Measurements from ENCODE around the gene APH1A. TPM values are rescaled to one million over a fixed set of nuclear protein-coding genes. Genes with fewer than 3 reads are reported as not detected.
"Not testable (repeated sequence)": the region's sequence is repeated elsewhere in the genome, so short reads cannot be mapped to it uniquely, and the experiment has no call there.

Gene APH1A
- total and polyA plus RNA-seq, 4 experiments from 2014 or later, result 45.1 to 120 (median 94.8) TPM

DNA sequence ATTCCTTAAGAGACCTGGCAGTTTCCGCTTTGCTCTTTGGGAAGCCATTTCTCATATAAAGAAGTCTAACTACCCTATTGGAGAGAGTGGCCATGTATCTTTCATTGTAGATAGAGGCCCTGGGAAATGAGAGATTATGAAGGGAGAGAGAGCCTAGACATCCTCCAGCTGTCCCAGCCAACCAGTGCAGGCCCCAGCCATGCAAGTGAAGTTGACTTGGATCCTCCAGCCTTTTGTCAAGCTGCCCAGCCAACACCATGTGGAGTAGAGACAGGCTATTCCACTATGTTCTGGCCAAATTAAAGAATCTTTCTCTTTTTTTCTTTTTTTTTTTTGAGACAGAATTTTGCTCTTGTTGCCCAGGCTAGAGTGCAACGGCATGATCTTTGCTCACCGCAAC lies 25.8 kb downstream of the APH1A start:
- no peak for DNase-seq
- intact Hi-C loops (cut with micrococcal nuclease), result no loop called here

DNA sequence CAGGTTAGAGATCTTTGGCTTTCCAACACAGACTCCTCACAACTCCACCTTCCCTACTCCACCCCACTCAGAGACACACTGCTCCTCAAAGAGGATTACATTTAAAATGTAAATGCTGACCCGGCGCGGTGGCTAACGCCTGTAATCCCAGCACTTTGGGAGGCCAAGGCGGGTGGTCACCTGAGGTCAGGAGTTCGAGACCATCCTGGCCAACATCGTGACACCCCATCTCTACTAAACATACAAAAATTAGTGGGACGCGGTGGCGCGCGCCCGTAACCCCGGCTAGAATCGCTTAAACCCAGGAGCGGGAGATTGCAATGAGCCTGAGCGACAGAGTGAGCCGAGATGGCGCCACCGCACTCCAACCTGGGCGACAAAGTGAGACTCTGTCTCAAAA lies 31.1 kb downstream of the APH1A start:
- Histone ChIP-seq H3K27me3 (ENCODE audit: insufficient read depth, low read length) (no peaks in the 10 kb centered on the region), H3K4me3 (ENCODE audit: low read length in 2 of 2) (no peak overlapping the region), H3K27ac (ENCODE audit: low read depth, low read length) (no peak overlapping the region), H3K9me3 (ENCODE audit: control insufficient read depth in 1 of 2, low read length in 2 of 2) (no peaks in the 10 kb centered on the region), H3K4me1 (ENCODE audit: insufficient read depth, low read length) (peaks cover 19% of the 10 kb centered on the region), H3K36me3 (ENCODE audit: insufficient read depth, low read length) (no peaks in the 10 kb centered on the region)
- Mint-ChIP-seq H3K9me3 (no peaks in the 10 kb centered on the region), H3K27me3 (no peaks in the 10 kb centered on the region), H3K4me3 (peak overlapping the region in 2 of 8 donors; percentile 41 to 49), H3K36me3 (peaks cover 0 to 10% of the 10 kb centered on the region in 2 donors), H3K4me1 (peaks cover 12 to 19% (median 15%) of the 10 kb centered on the region in 4 donors), H3K27ac (no peak overlapping the region)
- no peak for DNase-seq
- POLR2A ChIA-PET (ENCODE audit: partially characterized antibody), result no interaction called here
- intact Hi-C loops (cut with micrococcal nuclease), result loop anchor here (2.0 kb wide), 1 partner anchor 127 kb away; the partner anchor contains the start of gene RPRD2
- CTCF ChIA-PET (ENCODE audit: partially characterized antibody), result no interaction called here

More for the DNA sequence above, 25.8 kb downstream of the APH1A start:
- CTCF ChIA-PET (ENCODE audit: partially characterized antibody), result no interaction called here
- Histone ChIP-seq H3K27ac (ENCODE audit: low read depth, low read length) (no peak overlapping the region), H3K9me3 (ENCODE audit: control insufficient read depth in 1 of 2, low read length in 2 of 2) (no peaks in the 10 kb centered on the region), H3K27me3 (ENCODE audit: insufficient read depth, low read length) (no peaks in the 10 kb centered on the region), H3K36me3 (ENCODE audit: insufficient read depth, low read length) (no peaks in the 10 kb centered on the region), H3K4me3 (ENCODE audit: low read length in 2 of 2) (no peak overlapping the region), H3K4me1 (ENCODE audit: insufficient read depth, low read length) (no peaks in the 10 kb centered on the region)
- Mint-ChIP-seq H3K27ac (no peak overlapping the region), H3K9me3 (no peaks in the 10 kb centered on the region), H3K27me3 (no peaks in the 10 kb centered on the region), H3K36me3 (no peaks in the 10 kb centered on the region), H3K4me3 (no peak overlapping the region), H3K4me1 (no peaks in the 10 kb centered on the region)
- POLR2A ChIA-PET (ENCODE audit: partially characterized antibody), result no interaction called here

DNA sequence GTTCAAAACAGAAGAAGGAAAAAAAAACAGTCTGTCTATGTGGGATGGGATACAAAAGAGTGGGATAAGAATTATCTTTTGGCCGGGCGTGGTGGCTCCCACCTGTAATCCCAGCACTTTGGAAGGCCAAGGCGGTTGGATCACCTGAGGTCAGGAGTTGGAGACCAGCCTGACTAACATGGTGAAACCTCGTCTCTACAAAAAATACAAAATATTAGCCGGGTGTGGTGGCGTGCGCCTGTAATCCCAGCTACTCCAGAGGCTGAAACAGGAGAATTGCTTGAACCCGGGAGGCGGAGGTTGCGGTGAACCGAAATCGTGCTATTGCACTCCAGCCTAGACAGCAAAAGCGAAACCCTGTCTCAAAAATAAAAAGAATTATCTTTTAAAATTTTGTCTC lies 31.6 kb downstream of the APH1A start:
- CTCF ChIA-PET (ENCODE audit: partially characterized antibody), result interaction anchor here (1.0 kb wide), 1 partner anchor 44 kb away, joined by 3 read pairs; no protein-coding TSS in a partner anchor
- not testable (repeated sequence) for H3K27me3 ChIP-seq (ENCODE audit: insufficient read depth, low read length); H3K4me3 ChIP-seq (ENCODE audit: low read length in 2 of 2); H3K9me3 ChIP-seq (ENCODE audit: control insufficient read depth in 1 of 2, low read length in 2 of 2); H3K36me3 Mint-ChIP-seq; H3K27me3 Mint-ChIP-seq; H3K9me3 Mint-ChIP-seq; DNase-seq; H3K36me3 ChIP-seq (ENCODE audit: insufficient read depth, low read length); H3K27ac ChIP-seq (ENCODE audit: low read depth, low read length)
- Mint-ChIP-seq H3K27ac (peak overlapping the region in 1 of 7 donors; percentile 26), H3K4me1 (peaks cover 12 to 19% (median 16%) of the 10 kb centered on the region in 4 donors), H3K4me3 (peak overlapping the region in 2 of 8 donors; percentile 26 to 49)
- peaks cover 22% of the 10 kb centered on the region for H3K4me1 ChIP-seq (ENCODE audit: insufficient read depth, low read length)
- POLR2A ChIA-PET (ENCODE audit: partially characterized antibody), result interaction anchor here (0.7 to 3.9 kb wide), 3 partner anchors 14 to 309 kb away, joined by 3 to 27 read pairs (median 3); partner anchors contain the start of gene APH1A
- intact Hi-C loops (cut with micrococcal nuclease), result loop anchor here (2.0 kb wide), 1 partner anchor 128 kb away; the partner anchor contains the start of gene RPRD2

DNA sequence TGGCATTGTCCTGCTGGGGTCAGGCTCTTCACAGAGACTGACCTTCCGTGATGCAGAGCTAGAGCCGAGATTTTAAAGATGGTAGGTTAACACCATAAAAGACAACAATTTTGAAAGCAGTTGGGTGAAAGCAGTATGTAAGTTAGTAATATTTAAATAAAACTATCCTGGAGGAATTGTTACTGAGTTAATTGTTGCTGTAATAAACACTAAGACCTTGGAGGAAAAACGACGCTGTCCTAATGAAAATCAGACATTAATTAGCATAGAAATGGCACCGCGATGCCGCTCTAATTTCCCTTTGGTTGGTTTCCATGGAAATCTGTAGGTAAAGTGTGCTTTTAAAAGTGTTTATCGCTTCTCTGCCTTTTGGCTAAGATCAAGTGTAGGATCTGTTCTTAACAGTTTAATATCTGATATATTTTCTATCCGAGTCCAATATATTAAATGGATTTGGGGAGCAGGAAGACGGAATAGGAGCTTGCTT lies 32.2 kb downstream of the APH1A start:
- Mint-ChIP-seq H3K36me3 (peaks cover 0 to 10% of the 10 kb centered on the region in 2 donors), H3K9me3 (no peaks in the 10 kb centered on the region), H3K27me3 (no peaks in the 10 kb centered on the region), H3K4me3 (no peak overlapping the region), H3K4me1 (peaks cover 12 to 19% (median 16%) of the 10 kb centered on the region in 4 donors), H3K27ac (peak overlapping the region in 1 of 7 donors; percentile 26)
- ChIA-PET POLR2A (ENCODE audit: partially characterized antibody) (interaction anchor here (0.7 to 3.9 kb wide), 8 partner anchors 13 to 343 kb away, joined by 3 to 27 read pairs (median 6); partner anchors contain the start of genes APH1A, MCL1, PLEKHO1 and RPRD2), CTCF (ENCODE audit: partially characterized antibody) (interaction anchor here (1.0 kb wide), 1 partner anchor 45 kb away, joined by 3 read pairs; no protein-coding TSS in a partner anchor)
- H3K27ac ChIP-seq (ENCODE audit: low read depth, low read length), result peak overlapping the region; percentile 99
- peaks cover 22% of the 10 kb centered on the region for H3K4me1 ChIP-seq (ENCODE audit: insufficient read depth, low read length)
- H3K9me3 ChIP-seq (ENCODE audit: control insufficient read depth in 1 of 2, low read length in 2 of 2), result no peaks in the 10 kb centered on the region
- no peaks in the 10 kb centered on the region for H3K36me3 ChIP-seq (ENCODE audit: insufficient read depth, low read length)
- intact Hi-C loops (cut with micrococcal nuclease), result loop anchor here (1.0 to 2.0 kb wide), 6 partner anchors 19 to 393 kb away; partner anchors contain the start of genes CIART, ENSA and RPRD2
- peak overlapping the region; percentile 52 to 76 for H3K4me3 ChIP-seq (ENCODE audit: low read length in 2 of 2)
- H3K27me3 ChIP-seq (ENCODE audit: insufficient read depth, low read length), result no peaks in the 10 kb centered on the region
- no peak for DNase-seq

DNA sequence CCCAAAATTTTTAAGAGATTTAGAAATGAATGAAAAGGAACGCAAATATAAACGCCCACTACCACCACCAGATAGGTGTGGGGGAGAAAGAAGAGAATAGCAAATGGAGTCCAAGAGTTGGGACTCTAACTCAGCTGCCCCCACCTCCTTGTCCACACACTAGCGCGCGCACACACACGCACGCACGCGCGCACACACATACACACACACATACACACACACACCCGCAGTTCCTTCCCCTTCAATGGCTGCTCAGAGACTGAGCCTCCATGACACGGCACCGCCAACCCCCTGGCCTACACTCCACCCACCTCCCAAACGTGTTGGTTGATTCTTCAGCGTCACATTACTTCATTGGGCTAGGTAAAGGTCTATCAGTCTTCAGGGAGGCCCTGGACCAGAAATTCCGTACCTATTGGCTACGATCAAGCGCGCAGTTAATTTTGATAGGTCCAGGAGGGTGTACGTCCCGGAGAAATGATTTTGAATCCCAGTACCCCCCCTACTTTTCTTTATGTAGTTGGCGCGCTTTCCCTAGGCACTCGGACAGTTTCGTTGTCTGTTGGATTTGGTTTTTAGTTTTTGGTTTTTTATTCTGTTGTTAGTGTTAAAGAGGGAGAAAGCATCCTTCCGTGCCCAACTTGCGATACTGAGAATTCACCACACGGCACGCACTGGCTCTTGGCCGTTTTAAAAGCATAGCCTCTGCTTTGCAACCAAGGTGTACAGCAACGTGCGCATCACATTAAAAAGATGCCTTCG lies 32.8 kb downstream of the APH1A start, which contains the start of gene ANP32E:
ANP32E (minus strand) TSS at position 261 of the 762 bp plus-strand sequence. CDS start 326 bp downstream, outside the sequence.
- Histone ChIP-seq H3K27ac (ENCODE audit: low read depth, low read length) (peak within 1 kb of the TSS; percentile 99), H3K4me1 (ENCODE audit: insufficient read depth, low read length) (peaks cover 22% of the 10 kb centered on the region), H3K27me3 (ENCODE audit: insufficient read depth, low read length) (no peaks in the 10 kb centered on the region), H3K9me3 (ENCODE audit: control insufficient read depth in 1 of 2, low read length in 2 of 2) (no peaks in the 10 kb centered on the region), H3K4me3 (ENCODE audit: low read length in 2 of 2) (peak within 1 kb of the TSS; percentile 76 to 100), H3K36me3 (ENCODE audit: insufficient read depth, low read length) (no peaks in the 10 kb centered on the region)
- ChIA-PET CTCF (ENCODE audit: partially characterized antibody) (interaction anchor here (0.7 to 1.0 kb wide), 3 partner anchors 21 to 46 kb away, joined by 3 to 4 read pairs (median 3); no protein-coding TSS in a partner anchor), POLR2A (ENCODE audit: partially characterized antibody) (interaction anchor here (0.7 to 3.9 kb wide), 19 partner anchors 12 to 393 kb away, joined by 3 to 55 read pairs (median 6); partner anchors contain the start of genes APH1A, CIART, ENSA and MCL1)
- intact Hi-C loops (cut with micrococcal nuclease), result loop anchor here (1.0 to 2.0 kb wide), 6 partner anchors 19 to 393 kb away; partner anchors contain the start of genes CIART, ENSA and RPRD2
- Mint-ChIP-seq H3K4me1 (peaks cover 12 to 19% (median 16%) of the 10 kb centered on the region in 4 donors), H3K4me3 (peak within 1 kb of the TSS in 6 of 8 donors; percentile 26 to 96 (median 94)), H3K27me3 (no peaks in the 10 kb centered on the region), H3K36me3 (peaks cover under 1 to 10% of the 10 kb centered on the region in 2 donors), H3K9me3 (no peaks in the 10 kb centered on the region), H3K27ac (peak within 1 kb of the TSS in 6 of 7 donors; percentile 96 to 100 (median 99))
- DNase-seq, result peak; percentile 96 to 99 (median 98)

DNA sequence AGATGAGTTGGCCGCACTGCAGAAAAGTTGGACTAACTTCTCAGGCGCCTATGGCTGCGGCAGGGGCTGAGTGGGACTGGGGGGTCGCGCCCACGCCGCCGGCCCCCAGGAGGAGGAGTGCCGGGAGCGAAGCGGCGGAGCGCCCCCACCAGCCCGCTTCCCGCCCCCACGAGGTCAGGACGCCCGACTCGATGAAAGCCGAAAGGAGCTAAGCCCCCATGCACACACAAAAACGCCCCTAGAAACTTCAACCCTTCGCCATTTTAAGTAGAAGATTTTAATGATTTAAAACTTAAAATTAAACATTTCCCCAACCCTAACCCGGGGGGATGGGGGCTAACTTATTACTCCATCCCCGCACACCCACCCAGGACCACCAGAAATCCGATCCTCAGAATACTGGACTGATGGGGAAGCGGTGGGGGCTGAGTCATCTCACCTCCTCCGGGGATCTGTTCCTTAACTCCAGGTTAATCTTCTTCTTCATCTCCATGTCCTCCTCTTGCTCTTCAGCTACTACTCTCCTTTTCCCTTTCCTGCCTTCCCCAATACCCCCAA lies 33.4 kb downstream of the APH1A start:
- CTCF ChIA-PET (ENCODE audit: partially characterized antibody), result interaction anchor here (0.7 to 1.0 kb wide), 3 partner anchors 21 to 46 kb away, joined by 3 to 4 read pairs (median 3); no protein-coding TSS in a partner anchor
- intact Hi-C loops (cut with micrococcal nuclease), result no loop called here
- Histone ChIP-seq H3K4me1 (ENCODE audit: insufficient read depth, low read length) (peaks cover 22% of the 10 kb centered on the region), H3K36me3 (ENCODE audit: insufficient read depth, low read length) (no peaks in the 10 kb centered on the region), H3K27me3 (ENCODE audit: insufficient read depth, low read length) (no peaks in the 10 kb centered on the region), H3K4me3 (ENCODE audit: low read length in 2 of 2) (peak overlapping the region; percentile 76 to 100), H3K27ac (ENCODE audit: low read depth, low read length) (peak overlapping the region; percentile 99), H3K9me3 (ENCODE audit: control insufficient read depth in 1 of 2, low read length in 2 of 2) (no peaks in the 10 kb centered on the region)
- no peak overlapping the region for H3K4me3 Mint-ChIP-seq
- peaks cover 12 to 19% (median 16%) of the 10 kb centered on the region in 4 donors for H3K4me1 Mint-ChIP-seq
- H3K36me3 Mint-ChIP-seq, result peaks cover 4 to 10% of the 10 kb centered on the region in 2 donors
- peak; percentile 23 to 48 (median 35) for DNase-seq
- H3K27me3 Mint-ChIP-seq, result no peaks in the 10 kb centered on the region
- H3K9me3 Mint-ChIP-seq, result no peaks in the 10 kb centered on the region
- POLR2A ChIA-PET (ENCODE audit: partially characterized antibody), result interaction anchor here (0.7 to 3.9 kb wide), 18 partner anchors 12 to 394 kb away, joined by 3 to 55 read pairs (median 6); partner anchors contain the start of genes APH1A, CIART, ENSA and MCL1
- H3K27ac Mint-ChIP-seq, result no peak overlapping the region
